GM21723 (cell line): ENCODE results near the gene RPTOR.

Source experiments
- ATAC-seq: cut with Tn5 transposase; IDR thresholded peaks from one replicate; pipeline ENCODE4 v1.9.1; 2021; ENCODE audit warnings: mild to moderate bottlenecking, moderate library complexity; ENCODE audit not compliant: unreplicated experiment

RPTOR gene

GRCh38 chr17:80894726-80895125, 350.1 kb downstream of the RPTOR start:
- ATAC-seq = no peak

GRCh38 chr17:80895366-80895765, 350.7 kb downstream of the RPTOR start:
- no peak for ATAC-seq

GRCh38 chr17:80898716-80899115, 354.1 kb downstream of the RPTOR start:
- ATAC-seq = no peak

- no peak for ATAC-seq
These were observed 355.0 kb downstream of the RPTOR start for GRCh38 chr17:80899402-80900268.

GRCh38 chr17:80901319-80901718, 356.7 kb downstream of the RPTOR start:
- ATAC-seq = no peak

GRCh38 chr17:80902197-80902962, 357.7 kb downstream of the RPTOR start:
- no peak for ATAC-seq

- no peak for ATAC-seq
These were observed 358.4 kb downstream of the RPTOR start for GRCh38 chr17:80902963-80903611.

- ATAC-seq = no peak
These were observed 359.6 kb downstream of the RPTOR start for GRCh38 chr17:80904036-80904753.

GRCh38 chr17:80905586-80906230, 361.1 kb downstream of the RPTOR start:
- no peak for ATAC-seq

GRCh38 chr17:80906364-80907259, 362.0 kb downstream of the RPTOR start:
- no peak for ATAC-seq

GRCh38 chr17:80907281-80907680, 362.6 kb downstream of the RPTOR start:
- no peak for ATAC-seq

- no peak for ATAC-seq
These were observed 363.6 kb downstream of the RPTOR start for GRCh38 chr17:80908211-80908610.

- ATAC-seq = no peak
These were observed 364.1 kb downstream of the RPTOR start for GRCh38 chr17:80908776-80909175.

- no peak for ATAC-seq
These were observed 365.0 kb downstream of the RPTOR start for GRCh38 chr17:80909635-80910034.

- no peak for ATAC-seq
These were observed 365.4 kb downstream of the RPTOR start for GRCh38 chr17:80910043-80910442.

GRCh38 chr17:80912476-80912875, 367.8 kb downstream of the RPTOR start:
- no peak for ATAC-seq

GRCh38 chr17:80913928-80914821, 369.5 kb downstream of the RPTOR start:
- ATAC-seq = no peak

GRCh38 chr17:80916246-80916645, 371.6 kb downstream of the RPTOR start:
- no peak for ATAC-seq
